HepG2 (cell line): ENCODE measurements around the gene R3HDM1. TPM values are rescaled to one million over a fixed set of nuclear protein-coding genes. Genes with fewer than 3 reads are reported as not detected.

ENCODE experiments used
- CEBPG ChIP-seq: IDR thresholded peaks from 2 replicates; pipeline ENCODE4 v1.6.1; 2016
- DR1 ChIP-seq: sonication (generic); formaldehyde crosslinking; IDR thresholded peaks from 2 replicates; pipeline ENCODE4 v1.8.0; 2021; ENCODE audit warnings: mild to moderate bottlenecking, missing genetic modification reagents, inconsistent platforms
- FOXK1 ChIP-seq: sonication (generic); formaldehyde crosslinking; IDR thresholded peaks from 2 replicates; pipeline ENCODE4 v1.4.0; 2020; ENCODE audit warnings: low read depth, missing genetic modification reagents, borderline replicate concordance
- MAZ ChIP-seq, 2 experiments: sonication (generic) in 1 of 2; formaldehyde crosslinking in 1 of 2; IDR thresholded peaks; 2 replicates each; pipeline versions ENCODE4 v1.5.0 to v1.6.1; 2012 to 2020; ENCODE audit warnings: low read depth in 2 of 2, mild to moderate bottlenecking in 2 of 2, borderline replicate concordance in 1 of 2, improper control_type of control experiment in 1 of 2, low read length in 1 of 2, missing genetic modification reagents in 1 of 2, moderate library complexity in 1 of 2
- MTF2 ChIP-seq: sonication (generic); formaldehyde crosslinking; IDR thresholded peaks from 2 replicates; pipeline ENCODE4 v1.5.0; 2020; ENCODE audit warnings: missing genetic modification reagents, borderline replicate concordance
- MXD4 ChIP-seq: IDR thresholded peaks from 2 replicates; pipeline ENCODE4 v1.6.1; 2016; ENCODE audit warnings: mild to moderate bottlenecking, missing biosample characterization, missing genetic modification reagents
- PAX8 ChIP-seq: sonication (generic); formaldehyde crosslinking; IDR thresholded peaks from 2 replicates; pipeline ENCODE4 v1.8.0; 2022; ENCODE audit warnings: mild to moderate bottlenecking, missing genetic modification reagents, borderline replicate concordance
- SRF ChIP-seq: IDR thresholded peaks from 2 replicates; pipeline ENCODE4 v1.6.1; 2011; ENCODE audit warnings: mild to moderate bottlenecking, low read depth, low read length, moderate library complexity
- TARDBP ChIP-seq: sonication (generic); formaldehyde crosslinking; IDR thresholded peaks from 2 replicates; pipeline ENCODE4 v1.8.0; 2022; ENCODE audit warnings: mild to moderate bottlenecking, missing genetic modification reagents
- TP53 ChIP-seq: sonication (generic); formaldehyde crosslinking; conservative IDR thresholded peaks from 2 replicates; pipeline ENCODE4 v1.4.0; 2020; ENCODE audit warnings: missing genetic modification reagents
- TSC22D2 ChIP-seq: sonication (generic); formaldehyde crosslinking; IDR thresholded peaks from 2 replicates; pipeline ENCODE4 v1.5.1; 2020; ENCODE audit warnings: missing genetic modification reagents, mild to moderate bottlenecking, borderline replicate concordance
- ZNF547 ChIP-seq: sonication (generic); formaldehyde crosslinking; IDR thresholded peaks from 2 replicates; pipeline ENCODE4 v1.5.1; 2020; ENCODE audit warnings: mild to moderate bottlenecking, missing genetic modification reagents
- ZNF644 ChIP-seq: IDR thresholded peaks from 2 replicates; pipeline ENCODE4 v1.6.1; 2016; ENCODE audit warnings: low read depth
- polyA plus RNA-seq, 8 experiments: library from polyadenylated mRNA; depleted of rRNA in 3 of 8; stranded (reverse) in 7 of 8; unstranded in 1 of 8; fragments of >200 nt; fragmentation: Illumina TruSeq in 4 of 8; extraction: Trizol in 4 of 8; gene quantifications; 2 replicates each; pipeline versions ENCODE4 v1.2.1 to v1.2.3, GENCODE V29; 2011 to 2016; ENCODE audit warnings: low read depth in 4 of 8, missing spikeins in 1 of 8, mixed read lengths in 1 of 8; ENCODE audit not compliant: insufficient read depth in 1 of 8
- total RNA-seq, 5 experiments: library from RNA; depleted of rRNA; stranded (reverse); fragments of >200 nt; fragmentation: Illumina TruSeq; extraction: Trizol; gene quantifications; 2 replicates each; pipeline ENCODE4 v1.2.3, GENCODE V29; 2016; ENCODE audit warnings: low read depth in 1 of 5
- TF ChIP-seq, protein P1 (sequence below): sonication (generic); formaldehyde crosslinking; IDR thresholded peaks from 2 replicates; pipeline ENCODE4 v1.5.1; 2020; ENCODE audit warnings: mild to moderate bottlenecking, missing genetic modification reagents, moderate library complexity
- TF ChIP-seq, protein P2 (sequence below): sonication (generic); formaldehyde crosslinking; IDR thresholded peaks from 2 replicates; pipeline ENCODE4 v1.4.0; 2020; ENCODE audit warnings: mild to moderate bottlenecking, missing genetic modification reagents
- TF ChIP-seq, protein P3 (sequence below): sonication (generic); formaldehyde crosslinking; IDR thresholded peaks from 2 replicates; pipeline ENCODE4 v1.4.0; 2020; ENCODE audit warnings: low read depth, mild to moderate bottlenecking, missing genetic modification reagents

R3HDM1 gene
- total and polyA plus RNA-seq, 2 of the 13 experiments (the other 11 are each of a cell fraction or from before 2014, with no cell fraction given) = 15.7 to 54.3 TPM

DNA sequence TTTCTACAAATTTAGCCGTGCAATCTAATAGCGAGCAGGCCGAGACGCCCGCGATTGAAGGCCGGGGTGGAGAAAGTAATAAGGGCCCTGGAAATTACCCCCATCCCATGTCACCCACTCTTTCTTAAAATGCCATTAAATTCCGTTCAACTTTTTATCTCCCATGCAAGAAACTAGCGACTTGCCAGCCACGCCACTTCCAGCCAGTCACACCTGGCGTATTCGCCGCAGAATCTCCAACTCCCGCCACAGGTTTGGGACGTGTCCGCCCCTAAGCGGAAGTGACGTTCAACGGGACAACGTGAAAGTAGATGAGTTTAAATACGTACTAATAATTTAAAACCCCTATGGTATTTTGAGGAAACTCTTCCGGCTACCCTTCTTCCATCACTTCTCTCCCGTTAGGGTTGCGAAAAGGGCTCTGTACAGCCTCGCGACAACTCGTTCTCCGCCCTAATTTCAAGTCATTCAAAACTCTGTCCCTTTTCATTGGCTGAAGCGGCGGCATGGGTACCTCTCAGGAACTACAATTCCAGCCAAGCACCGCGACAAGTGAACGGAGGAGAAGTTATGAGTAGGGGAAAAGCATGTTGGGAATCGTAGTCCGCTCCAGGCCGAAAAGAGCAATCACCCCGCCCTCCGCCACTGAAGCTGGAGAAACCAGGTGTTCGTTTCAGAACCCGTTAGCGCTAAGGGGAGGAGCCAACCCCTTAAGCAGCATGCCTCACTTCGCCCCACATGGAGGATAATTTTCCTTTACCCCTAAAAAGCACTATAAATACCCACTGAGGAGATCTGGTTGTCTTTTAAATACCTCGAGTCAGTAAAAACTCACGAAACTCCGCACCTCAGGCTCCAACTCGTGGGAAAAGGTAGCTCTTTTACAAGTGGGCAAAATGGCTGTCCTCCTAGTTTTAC, 712 bp upstream of the R3HDM1 start, which contains the start of gene ZRANB3 (continued):
- TF ChIP-seq TARDBP (CRISPR knock-in tag) (peak; percentile 73), MTF2 (CRISPR knock-in tag) (no peak), FOXK1 (CRISPR knock-in tag) (peak; percentile 53; the same call in 1 of the 2 replicates), CEBPG (no peak; the same call in none of the 2 replicates), DR1 (peak; percentile 30; the same call in 1 of the 2 replicates), TSC22D2 (CRISPR knock-in tag) (peak; percentile 4; the same call in 1 of the 2 replicates), ZNF644 (CRISPR knock-in tag) (no peak), PAX8 (CRISPR knock-in tag) (no peak), MXD4 (CRISPR knock-in tag) (peak; percentile 80), SRF (0 out of 2 replicates have a peak, but pooled peaks have one; percentile 23), ZNF547 (CRISPR knock-in tag) (peak; percentile 63; the same call in 1 of the 2 replicates), MAZ (IDR thresholded peaks at IDR 0.05; ENCODE audit: borderline replicate concordance, low read depth, low read length) (0 out of 2 replicates have a peak, but pooled peaks have one; percentile 35), MAZ (CRISPR knock-in tag; IDR thresholded peaks at IDR 0.05; ENCODE audit: low read depth) (no peak), TP53 (CRISPR knock-in tag) (peak; percentile 79; the same call in 1 of the 2 replicates)
- TF ChIP-seq, protein P1, sequence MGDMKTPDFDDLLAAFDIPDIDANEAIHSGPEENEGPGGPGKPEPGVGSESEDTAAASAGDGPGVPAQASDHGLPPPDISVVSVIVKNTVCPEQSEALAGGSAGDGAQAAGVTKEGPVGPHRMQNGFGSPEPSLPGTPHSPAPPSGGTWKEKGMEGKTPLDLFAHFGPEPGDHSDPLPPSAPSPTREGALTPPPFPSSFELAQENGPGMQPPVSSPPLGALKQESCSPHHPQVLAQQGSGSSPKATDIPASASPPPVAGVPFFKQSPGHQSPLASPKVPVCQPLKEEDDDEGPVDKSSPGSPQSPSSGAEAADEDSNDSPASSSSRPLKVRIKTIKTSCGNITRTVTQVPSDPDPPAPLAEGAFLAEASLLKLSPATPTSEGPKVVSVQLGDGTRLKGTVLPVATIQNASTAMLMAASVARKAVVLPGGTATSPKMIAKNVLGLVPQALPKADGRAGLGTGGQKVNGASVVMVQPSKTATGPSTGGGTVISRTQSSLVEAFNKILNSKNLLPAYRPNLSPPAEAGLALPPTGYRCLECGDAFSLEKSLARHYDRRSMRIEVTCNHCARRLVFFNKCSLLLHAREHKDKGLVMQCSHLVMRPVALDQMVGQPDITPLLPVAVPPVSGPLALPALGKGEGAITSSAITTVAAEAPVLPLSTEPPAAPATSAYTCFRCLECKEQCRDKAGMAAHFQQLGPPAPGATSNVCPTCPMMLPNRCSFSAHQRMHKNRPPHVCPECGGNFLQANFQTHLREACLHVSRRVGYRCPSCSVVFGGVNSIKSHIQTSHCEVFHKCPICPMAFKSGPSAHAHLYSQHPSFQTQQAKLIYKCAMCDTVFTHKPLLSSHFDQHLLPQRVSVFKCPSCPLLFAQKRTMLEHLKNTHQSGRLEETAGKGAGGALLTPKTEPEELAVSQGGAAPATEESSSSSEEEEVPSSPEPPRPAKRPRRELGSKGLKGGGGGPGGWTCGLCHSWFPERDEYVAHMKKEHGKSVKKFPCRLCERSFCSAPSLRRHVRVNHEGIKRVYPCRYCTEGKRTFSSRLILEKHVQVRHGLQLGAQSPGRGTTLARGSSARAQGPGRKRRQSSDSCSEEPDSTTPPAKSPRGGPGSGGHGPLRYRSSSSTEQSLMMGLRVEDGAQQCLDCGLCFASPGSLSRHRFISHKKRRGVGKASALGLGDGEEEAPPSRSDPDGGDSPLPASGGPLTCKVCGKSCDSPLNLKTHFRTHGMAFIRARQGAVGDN (CRISPR knock-in tag) = peak; percentile 69
- TF ChIP-seq, protein P2, sequence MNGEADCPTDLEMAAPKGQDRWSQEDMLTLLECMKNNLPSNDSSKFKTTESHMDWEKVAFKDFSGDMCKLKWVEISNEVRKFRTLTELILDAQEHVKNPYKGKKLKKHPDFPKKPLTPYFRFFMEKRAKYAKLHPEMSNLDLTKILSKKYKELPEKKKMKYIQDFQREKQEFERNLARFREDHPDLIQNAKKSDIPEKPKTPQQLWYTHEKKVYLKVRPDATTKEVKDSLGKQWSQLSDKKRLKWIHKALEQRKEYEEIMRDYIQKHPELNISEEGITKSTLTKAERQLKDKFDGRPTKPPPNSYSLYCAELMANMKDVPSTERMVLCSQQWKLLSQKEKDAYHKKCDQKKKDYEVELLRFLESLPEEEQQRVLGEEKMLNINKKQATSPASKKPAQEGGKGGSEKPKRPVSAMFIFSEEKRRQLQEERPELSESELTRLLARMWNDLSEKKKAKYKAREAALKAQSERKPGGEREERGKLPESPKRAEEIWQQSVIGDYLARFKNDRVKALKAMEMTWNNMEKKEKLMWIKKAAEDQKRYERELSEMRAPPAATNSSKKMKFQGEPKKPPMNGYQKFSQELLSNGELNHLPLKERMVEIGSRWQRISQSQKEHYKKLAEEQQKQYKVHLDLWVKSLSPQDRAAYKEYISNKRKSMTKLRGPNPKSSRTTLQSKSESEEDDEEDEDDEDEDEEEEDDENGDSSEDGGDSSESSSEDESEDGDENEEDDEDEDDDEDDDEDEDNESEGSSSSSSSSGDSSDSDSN (CRISPR knock-in tag) = no peak
- TF ChIP-seq, protein P3, sequence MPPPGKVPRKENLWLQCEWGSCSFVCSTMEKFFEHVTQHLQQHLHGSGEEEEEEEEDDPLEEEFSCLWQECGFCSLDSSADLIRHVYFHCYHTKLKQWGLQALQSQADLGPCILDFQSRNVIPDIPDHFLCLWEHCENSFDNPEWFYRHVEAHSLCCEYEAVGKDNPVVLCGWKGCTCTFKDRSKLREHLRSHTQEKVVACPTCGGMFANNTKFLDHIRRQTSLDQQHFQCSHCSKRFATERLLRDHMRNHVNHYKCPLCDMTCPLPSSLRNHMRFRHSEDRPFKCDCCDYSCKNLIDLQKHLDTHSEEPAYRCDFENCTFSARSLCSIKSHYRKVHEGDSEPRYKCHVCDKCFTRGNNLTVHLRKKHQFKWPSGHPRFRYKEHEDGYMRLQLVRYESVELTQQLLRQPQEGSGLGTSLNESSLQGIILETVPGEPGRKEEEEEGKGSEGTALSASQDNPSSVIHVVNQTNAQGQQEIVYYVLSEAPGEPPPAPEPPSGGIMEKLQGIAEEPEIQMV (CRISPR knock-in tag) = 0 out of 2 replicates have a peak, but pooled peaks have one; percentile 21
